HepG2 (cell line): Measurements from ENCODE around the gene CCSER1. TPM values are rescaled to one million over a fixed set of nuclear protein-coding genes. Genes with fewer than 3 reads are reported as not detected.

ENCODE experiments used
- ATAC-seq: fragments of 200-7000 bp; cut with Tn5 transposase; 3 replicates; pipeline ENCODE4 v1.9.1; 2020; ENCODE audit warnings: mild to moderate bottlenecking, moderate library complexity
- BruUV-seq: library from RNA; stranded (reverse); fragments of 400-500 nt; replicated peaks from 2 replicates; lab custom pipeline; 2021; lab: Mats Ljungman, UMichigan
- CTCF ChIA-PET: fragments of 300-600 bp; formaldehyde crosslinking; extraction: SDS; loops from one replicate; lab custom pipeline; 2021; ENCODE audit warnings: low total read pairs, inconsistent platforms, low intra/inter-chr PET ratio; lab: Yijun Ruan, JAX
- POLR2A ChIA-PET: fragments of 350-600 bp; sonication (Branson Sonifier 250); formaldehyde crosslinking; loops from one replicate; lab custom pipeline; 2020; ENCODE audit warnings: antibody characterized with exemption, inconsistent platforms; lab: Yijun Ruan, JAX
- DNase-seq: peaks from one replicate; pipeline ENCODE4 v3.0.0-alpha.2; 2015; ENCODE audit warnings: low spot score
- FAIRE-seq: peaks from 3 replicates; lab custom pipeline; 2011; peaks lifted over from hg19 to GRCh38; lab: Jason Lieb, UNC
- H2AFZ ChIP-seq: one replicate; pipeline ENCODE4 v1.6.1; 2011; ENCODE audit warnings: low read length, inconsistent platforms
- H3K27ac ChIP-seq: fragments of 300-600 bp; 3 replicates; pipeline ENCODE4 v1.8.0; 2011; ENCODE audit warnings: mixed run types, mild to moderate bottlenecking, mixed read lengths, low read length, inconsistent platforms; ENCODE audit not compliant: insufficient read depth; ENCODE audit errors: extremely low read length
- H3K27me3 ChIP-seq, 2 experiments: fragments of 200-600 bp in 1 of 2; 2 replicates in 1 of 2; 3 replicates in 1 of 2; pipeline versions ENCODE4 v1.6.0 to v1.8.0; 2011; ENCODE audit warnings: low read length in 2 of 2, mild to moderate bottlenecking in 2 of 2, moderate library complexity in 2 of 2, inconsistent platforms in 1 of 2; ENCODE audit not compliant: insufficient read depth in 2 of 2, control insufficient read depth in 1 of 2
- H3K36me3 ChIP-seq, 2 experiments: fragments of 200-600 bp in 1 of 2; replicated peaks in 1 of 2; 2 replicates in 1 of 2; 3 replicates in 1 of 2; pipeline versions ENCODE4 v1.5.1 to v1.8.0; 2011; ENCODE audit warnings: low read length in 2 of 2, inconsistent platforms in 1 of 2; ENCODE audit not compliant: insufficient read depth in 2 of 2, control insufficient read depth in 1 of 2
- H3K4me1 ChIP-seq: 2 replicates; pipeline ENCODE4 v1.5.1; 2012; ENCODE audit warnings: low read length, inconsistent platforms; ENCODE audit not compliant: insufficient read depth
- H3K4me2 ChIP-seq: 2 replicates; pipeline ENCODE4 v1.6.0; 2011; ENCODE audit warnings: low read depth, low read length, inconsistent platforms
- H3K4me3 ChIP-seq, 3 experiments: fragments of 200-600 bp in 1 of 3; sonication (generic), shearing (Covaris generic) in 1 of 3; replicated peaks in 1 of 3; 2 replicates each; pipeline ENCODE4 v1.5.1; 2011 to 2016; ENCODE audit warnings: low read length in 3 of 3, inconsistent platforms in 2 of 3, low read depth in 2 of 3, mild to moderate bottlenecking in 2 of 3, control low read depth in 1 of 3, mixed read lengths in 1 of 3; ENCODE audit not compliant: insufficient read depth in 1 of 3
- H3K79me2 ChIP-seq: one replicate; pipeline ENCODE4 v1.6.1; 2011; ENCODE audit warnings: low read length, inconsistent platforms; ENCODE audit not compliant: insufficient read depth
- H3K9ac ChIP-seq: 2 replicates; pipeline ENCODE4 v1.6.0; 2011; ENCODE audit warnings: mild to moderate bottlenecking, low read depth, low read length, inconsistent platforms; ENCODE audit not compliant: insufficient read depth
- H3K9me3 ChIP-seq: 2 replicates; pipeline ENCODE4 v1.5.1; 2012; ENCODE audit warnings: mild to moderate bottlenecking, low read length
- H4K20me1 ChIP-seq: 2 replicates; pipeline ENCODE4 v1.6.0; 2011; ENCODE audit warnings: inconsistent platforms, mild to moderate bottlenecking, low read length, moderate library complexity; ENCODE audit not compliant: insufficient read depth
- MTF1 ChIP-seq: sonication (generic); formaldehyde crosslinking; IDR thresholded peaks from 2 replicates; pipeline ENCODE4 v1.5.0; 2020; ENCODE audit warnings: missing genetic modification reagents
- NR2C2 ChIP-seq: sonication (generic); formaldehyde crosslinking; IDR thresholded peaks from 2 replicates; pipeline ENCODE4 v1.4.0; 2020; ENCODE audit warnings: missing genetic modification reagents, mild to moderate bottlenecking, moderate library complexity, borderline replicate concordance
- STAG1 ChIP-seq: sonication (generic); formaldehyde crosslinking; IDR thresholded peaks from 2 replicates; pipeline ENCODE4 v1.4.0; 2020; ENCODE audit warnings: missing genetic modification reagents
- ZFP36L2 ChIP-seq: sonication (generic); formaldehyde crosslinking; IDR thresholded peaks from 2 replicates; pipeline ENCODE4 v1.4.0; 2020; ENCODE audit warnings: missing genetic modification reagents
- ZNF674 ChIP-seq: sonication (generic); formaldehyde crosslinking; IDR thresholded peaks from 2 replicates; pipeline ENCODE4 v1.5.0; 2020; ENCODE audit warnings: low read depth, mild to moderate bottlenecking, missing genetic modification reagents
- WGBS: methylation state at CpG from one replicate; pipeline ENCODE4 v1.1.6; 2017; ENCODE audit warnings: low lambda C conversion rate; 5-methylcytosine and 5-hydroxymethylcytosine counted together
- in situ Hi-C: cut with HindIII; loops from 2 replicates; pipeline ENCODE4 v1.10.0; 2017; ENCODE audit warnings: low pct_unique_long_range_greater_than_20kb; ENCODE audit not compliant: extremely low pct_ligation_motif_present
- intact Hi-C: fragments of 100-400 bp; cut with micrococcal nuclease; formaldehyde crosslinking; loops from one replicate; pipeline ENCODE4 v1.10.0; 2022; ENCODE audit not compliant: unreplicated experiment
- polyA plus RNA-seq, 8 experiments: library from polyadenylated mRNA; depleted of rRNA in 3 of 8; stranded (reverse) in 7 of 8; unstranded in 1 of 8; fragments of >200 nt; fragmentation: Illumina TruSeq in 4 of 8; extraction: Trizol in 4 of 8; gene quantifications; 2 replicates each; pipeline versions ENCODE4 v1.2.1 to v1.2.3, GENCODE V29; 2011 to 2016; ENCODE audit warnings: low read depth in 4 of 8, missing spikeins in 1 of 8, mixed read lengths in 1 of 8; ENCODE audit not compliant: insufficient read depth in 1 of 8
- total RNA-seq, 5 experiments: library from RNA; depleted of rRNA; stranded (reverse); fragments of >200 nt; fragmentation: Illumina TruSeq; extraction: Trizol; gene quantifications; 2 replicates each; pipeline ENCODE4 v1.2.3, GENCODE V29; 2016; ENCODE audit warnings: low read depth in 1 of 5
- TF ChIP-seq, protein P1 (sequence below): sonication (generic); formaldehyde crosslinking; IDR thresholded peaks from 2 replicates; pipeline ENCODE4 v1.5.0; 2020; ENCODE audit warnings: mild to moderate bottlenecking, missing genetic modification reagents, moderate library complexity
- TF ChIP-seq, protein P2 (sequence below): sonication (generic); formaldehyde crosslinking; IDR thresholded peaks from 2 replicates; pipeline ENCODE4 v1.4.0; 2020; ENCODE audit warnings: missing genetic modification reagents, borderline replicate concordance
- TF ChIP-seq, protein P3 (sequence below): sonication (generic); formaldehyde crosslinking; IDR thresholded peaks from 2 replicates; pipeline ENCODE4 v1.8.1; 2023; ENCODE audit warnings: mild to moderate bottlenecking, missing genetic modification reagents

The CCSER1 gene
- total and polyA plus RNA-seq, 2 of the 13 experiments (the other 11 are each of a cell fraction or from before 2014, with no cell fraction given): not detected

DNA sequence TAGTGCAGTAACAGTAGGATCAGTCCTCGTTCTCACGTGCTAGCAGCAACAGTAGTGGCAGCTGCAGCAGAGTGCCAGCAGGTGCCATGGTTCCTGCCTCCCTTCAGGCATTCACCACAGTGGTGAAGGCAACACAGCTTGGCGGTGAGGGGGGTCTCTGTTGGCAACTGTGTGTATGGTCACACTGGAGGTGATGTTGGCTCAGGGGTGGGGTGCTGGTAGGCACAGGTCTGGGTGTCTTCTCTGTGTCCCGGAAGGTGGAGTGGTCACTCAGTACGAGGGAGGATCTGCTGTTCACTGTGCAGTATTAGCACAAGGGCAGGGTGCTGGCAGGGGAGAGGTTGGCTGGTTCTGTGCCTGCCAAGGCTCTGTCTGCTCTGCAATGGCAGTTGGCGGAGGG is 671.8 kb downstream of the CCSER1 start (continued):
- TF ChIP-seq ZFP36L2: no peak

DNA sequence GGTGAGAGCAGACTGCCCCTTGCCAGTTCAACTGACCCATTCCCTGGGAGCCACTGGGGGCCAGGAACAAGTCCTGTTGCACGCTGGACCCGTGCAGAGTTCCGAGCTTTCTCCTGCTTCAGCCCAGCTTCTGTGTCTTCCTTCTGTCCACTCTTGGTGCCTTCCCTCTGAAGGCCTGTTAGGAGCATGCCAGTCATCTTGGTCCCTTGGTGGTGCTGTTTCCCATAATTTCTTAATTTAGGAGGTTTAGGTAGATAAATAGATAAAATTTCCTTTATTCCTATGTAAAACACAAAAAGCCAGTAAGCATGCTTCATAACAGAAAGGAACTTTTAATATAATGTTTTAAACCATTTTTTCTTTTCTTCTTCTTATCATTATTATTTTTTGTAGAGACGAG is 672.7 kb downstream of the CCSER1 start:
- Histone ChIP-seq H3K9ac (no peak overlapping the region), H3K4me1 (no peaks in the 10 kb centered on the region), H3K9me3 (peaks cover 9% of the 10 kb centered on the region; the same call in 1 of the 2 replicates), H3K36me3 (no peaks in the 10 kb centered on the region), H3K4me3 (no peak overlapping the region)
- TF ChIP-seq ZNF674 (CRISPR knock-in tag) (no peak), STAG1 (CRISPR knock-in tag) (peak; percentile 55)
- TF ChIP-seq, protein P1, sequence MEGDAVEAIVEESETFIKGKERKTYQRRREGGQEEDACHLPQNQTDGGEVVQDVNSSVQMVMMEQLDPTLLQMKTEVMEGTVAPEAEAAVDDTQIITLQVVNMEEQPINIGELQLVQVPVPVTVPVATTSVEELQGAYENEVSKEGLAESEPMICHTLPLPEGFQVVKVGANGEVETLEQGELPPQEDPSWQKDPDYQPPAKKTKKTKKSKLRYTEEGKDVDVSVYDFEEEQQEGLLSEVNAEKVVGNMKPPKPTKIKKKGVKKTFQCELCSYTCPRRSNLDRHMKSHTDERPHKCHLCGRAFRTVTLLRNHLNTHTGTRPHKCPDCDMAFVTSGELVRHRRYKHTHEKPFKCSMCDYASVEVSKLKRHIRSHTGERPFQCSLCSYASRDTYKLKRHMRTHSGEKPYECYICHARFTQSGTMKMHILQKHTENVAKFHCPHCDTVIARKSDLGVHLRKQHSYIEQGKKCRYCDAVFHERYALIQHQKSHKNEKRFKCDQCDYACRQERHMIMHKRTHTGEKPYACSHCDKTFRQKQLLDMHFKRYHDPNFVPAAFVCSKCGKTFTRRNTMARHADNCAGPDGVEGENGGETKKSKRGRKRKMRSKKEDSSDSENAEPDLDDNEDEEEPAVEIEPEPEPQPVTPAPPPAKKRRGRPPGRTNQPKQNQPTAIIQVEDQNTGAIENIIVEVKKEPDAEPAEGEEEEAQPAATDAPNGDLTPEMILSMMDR: peak; percentile 36
- TF ChIP-seq, all 625 proteins: peak for 2
- WGBS: 3% methylated on average over 4 of the region's 4 CpGs
- intact Hi-C loops: loop anchor here (1.0 kb wide), 1 partner anchor 317 kb away; no protein-coding TSS in a partner anchor
- no peaks in the 10 kb centered on the region for H3K79me2 ChIP-seq
- ATAC-seq (peak; percentile 47; the same call in 2 of the 3 replicates), FAIRE-seq (no peak), DNase-seq (no peak)
- BruUV-seq: no TSS peak
- POLR2A ChIA-PET: no interaction called here
- no peak overlapping the region for H3K27ac ChIP-seq
- no peak overlapping the region for H3K4me2 ChIP-seq
- in situ Hi-C loops: no loop called here
- no peaks in the 10 kb centered on the region; a peak in 1 of 5 replicates for H3K27me3 ChIP-seq
- no peak overlapping the region for H2AFZ ChIP-seq
- CTCF ChIA-PET: no interaction called here
- H4K20me1 ChIP-seq: no peaks in the 10 kb centered on the region

DNA sequence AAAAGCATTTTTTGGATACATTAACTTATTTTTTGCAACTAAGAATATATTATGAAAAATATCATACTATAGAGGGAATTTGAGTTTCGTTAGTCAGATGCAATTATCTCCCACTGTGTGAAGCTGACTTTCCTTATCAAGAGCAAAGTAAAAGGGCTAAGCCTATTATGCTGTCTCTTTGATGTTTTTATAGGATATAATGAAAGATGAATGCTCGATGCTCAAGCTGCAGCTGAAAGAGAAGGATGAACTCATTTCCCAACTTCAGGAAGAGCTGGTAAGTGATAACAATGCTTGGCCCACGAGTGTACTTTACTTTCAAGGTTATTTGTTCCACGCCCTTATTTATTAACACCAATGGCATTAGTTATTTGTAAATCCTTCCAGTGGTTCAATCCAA is 688.4 kb downstream of the CCSER1 start:
- no peak overlapping the region for H3K4me3 ChIP-seq
- H3K4me1 ChIP-seq: no peaks in the 10 kb centered on the region
- no peak overlapping the region for H3K9ac ChIP-seq
- FAIRE-seq: no peak
- no peak overlapping the region for H3K27ac ChIP-seq
- no TSS peak for BruUV-seq
- no peaks in the 10 kb centered on the region for H4K20me1 ChIP-seq
- no peak overlapping the region for H3K4me2 ChIP-seq
- H3K79me2 ChIP-seq: no peaks in the 10 kb centered on the region
- in situ Hi-C loops (no loop called here), intact Hi-C loops (no loop called here)
- H3K9me3 ChIP-seq: peaks cover 29% of the 10 kb centered on the region
- POLR2A ChIA-PET: no interaction called here
- no peaks in the 10 kb centered on the region for H3K36me3 ChIP-seq
- no peaks in the 10 kb centered on the region for H3K27me3 ChIP-seq
- H2AFZ ChIP-seq: no peak overlapping the region
- no peak for DNase-seq
- CTCF ChIA-PET: no interaction called here
- WGBS: 3% methylated on average over 4 of the region's 4 CpGs
- no peak for ATAC-seq
- no peak for TF ChIP-seq MTF1
- TF ChIP-seq, protein P2, sequence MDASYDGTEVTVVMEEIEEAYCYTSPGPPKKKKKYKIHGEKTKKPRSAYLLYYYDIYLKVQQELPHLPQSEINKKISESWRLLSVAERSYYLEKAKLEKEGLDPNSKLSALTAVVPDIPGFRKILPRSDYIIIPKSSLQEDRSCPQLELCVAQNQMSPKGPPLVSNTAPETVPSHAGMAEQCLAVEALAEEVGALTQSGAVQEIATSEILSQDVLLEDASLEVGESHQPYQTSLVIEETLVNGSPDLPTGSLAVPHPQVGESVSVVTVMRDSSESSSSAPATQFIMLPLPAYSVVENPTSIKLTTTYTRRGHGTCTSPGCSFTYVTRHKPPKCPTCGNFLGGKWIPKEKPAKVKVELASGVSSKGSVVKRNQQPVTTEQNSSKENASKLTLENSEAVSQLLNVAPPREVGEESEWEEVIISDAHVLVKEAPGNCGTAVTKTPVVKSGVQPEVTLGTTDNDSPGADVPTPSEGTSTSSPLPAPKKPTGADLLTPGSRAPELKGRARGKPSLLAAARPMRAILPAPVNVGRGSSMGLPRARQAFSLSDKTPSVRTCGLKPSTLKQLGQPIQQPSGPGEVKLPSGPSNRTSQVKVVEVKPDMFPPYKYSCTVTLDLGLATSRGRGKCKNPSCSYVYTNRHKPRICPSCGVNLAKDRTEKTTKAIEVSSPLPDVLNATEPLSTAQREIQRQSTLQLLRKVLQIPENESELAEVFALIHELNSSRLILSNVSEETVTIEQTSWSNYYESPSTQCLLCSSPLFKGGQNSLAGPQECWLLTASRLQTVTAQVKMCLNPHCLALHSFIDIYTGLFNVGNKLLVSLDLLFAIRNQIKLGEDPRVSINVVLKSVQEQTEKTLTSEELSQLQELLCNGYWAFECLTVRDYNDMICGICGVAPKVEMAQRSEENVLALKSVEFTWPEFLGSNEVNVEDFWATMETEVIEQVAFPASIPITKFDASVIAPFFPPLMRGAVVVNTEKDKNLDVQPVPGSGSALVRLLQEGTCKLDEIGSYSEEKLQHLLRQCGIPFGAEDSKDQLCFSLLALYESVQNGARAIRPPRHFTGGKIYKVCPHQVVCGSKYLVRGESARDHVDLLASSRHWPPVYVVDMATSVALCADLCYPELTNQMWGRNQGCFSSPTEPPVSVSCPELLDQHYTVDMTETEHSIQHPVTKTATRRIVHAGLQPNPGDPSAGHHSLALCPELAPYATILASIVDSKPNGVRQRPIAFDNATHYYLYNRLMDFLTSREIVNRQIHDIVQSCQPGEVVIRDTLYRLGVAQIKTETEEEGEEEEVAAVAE (CRISPR knock-in tag): no peak
- TF ChIP-seq NR2C2: no peak
- TF ChIP-seq, protein P3, sequence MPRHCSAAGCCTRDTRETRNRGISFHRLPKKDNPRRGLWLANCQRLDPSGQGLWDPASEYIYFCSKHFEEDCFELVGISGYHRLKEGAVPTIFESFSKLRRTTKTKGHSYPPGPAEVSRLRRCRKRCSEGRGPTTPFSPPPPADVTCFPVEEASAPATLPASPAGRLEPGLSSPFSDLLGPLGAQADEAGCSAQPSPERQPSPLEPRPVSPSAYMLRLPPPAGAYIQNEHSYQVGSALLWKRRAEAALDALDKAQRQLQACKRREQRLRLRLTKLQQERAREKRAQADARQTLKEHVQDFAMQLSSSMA: no peak
